Lung (tissue), 12 donors: ENCODE data around the gene BMP8A. TPM values are rescaled to one million over a fixed set of nuclear protein-coding genes. Genes with fewer than 3 reads are reported as not detected.

Experiments used
- ATAC-seq: fragments of 200-7000 bp; cut with Tn5 transposase; one replicate; pipeline ENCODE4 v1.9.1; 2020; ENCODE audit warnings: moderate number of reproducible peaks; ENCODE audit not compliant: insufficient read depth, low FRiP score
- DNase-seq, 3 donors: peaks; one replicate each; pipeline ENCODE4 v3.0.0-alpha.2; 2013 to 2017
- H3K27ac ChIP-seq, 2 donors: one replicate each; pipeline ENCODE4 v1.5.1; 2013; ENCODE audit warnings: mild to moderate bottlenecking in 2 of 2, moderate library complexity in 2 of 2, control low read depth in 1 of 2, inconsistent platforms in 1 of 2, low read depth in 1 of 2, low read length in 1 of 2
- H3K27me3 ChIP-seq, 3 donors: one replicate each; pipeline ENCODE4 v1.5.1; 2013; ENCODE audit warnings: low read length in 2 of 3; ENCODE audit not compliant: control insufficient read depth in 3 of 3, insufficient read depth in 3 of 3
- H3K36me3 ChIP-seq, 4 donors: one replicate each; pipeline ENCODE4 v1.5.1; 2013; ENCODE audit warnings: low read length in 4 of 4, mild to moderate bottlenecking in 1 of 4, moderate library complexity in 1 of 4; ENCODE audit not compliant: control insufficient read depth in 4 of 4, insufficient read depth in 4 of 4
- H3K4me1 ChIP-seq, 5 donors: one replicate each; pipeline ENCODE4 v1.5.1; 2013; ENCODE audit warnings: low read length in 5 of 5, mild to moderate bottlenecking in 2 of 5, moderate library complexity in 1 of 5; ENCODE audit not compliant: control insufficient read depth in 5 of 5, insufficient read depth in 5 of 5
- H3K4me3 ChIP-seq: one replicate; pipeline ENCODE4 v1.5.1; 2013; ENCODE audit warnings: mild to moderate bottlenecking, control low read depth, moderate library complexity
- H3K9ac ChIP-seq, 2 donors: one replicate each; pipeline ENCODE4 v1.5.1; 2013; ENCODE audit warnings: low read length in 2 of 2, control low read depth in 1 of 2; ENCODE audit not compliant: insufficient read depth in 1 of 2
- H3K9me3 ChIP-seq, 4 donors: one replicate each; pipeline ENCODE4 v1.5.1; 2013; ENCODE audit warnings: low read length in 3 of 4, mild to moderate bottlenecking in 1 of 4, moderate library complexity in 1 of 4; ENCODE audit not compliant: control insufficient read depth in 4 of 4, insufficient read depth in 3 of 4
- WGBS, 2 donors: extraction: QIAGEN DNeasy Blood & Tissue Kit; methylation state at CpG; one replicate each; pipeline ENCODE4 v1.1.7; 2013; 5-methylcytosine and 5-hydroxymethylcytosine counted together
- polyA plus RNA-seq, 2 donors: library from polyadenylated mRNA; stranded (reverse); fragments of 200-250 nt; gene quantifications; one replicate each; pipeline ENCODE4 v1.2.1, GENCODE V29; 2013
- total RNA-seq, 2 donors: library from RNA; depleted of rRNA in 1 of 2; stranded (reverse); fragments of >200 nt in 1 of 2; gene quantifications; one replicate each; pipeline ENCODE4 v1.2.1, GENCODE V29; 2014 to 2021
- TF ChIP-seq, protein P1 (sequence below): IDR thresholded peaks from 2 replicates; pipeline ENCODE4 v1.5.1; 2012; ENCODE audit warnings: mild to moderate bottlenecking; ENCODE audit errors: control extremely low read depth, extremely low read depth
- donor health status: control.
- donor health status: control.
- donor health status: Bipolar disorder and iron deficiency.
- donor health status: healthy.
- donor health status: DM: yes; HTN: yes; CAD: no.

BMP8A gene
- total and polyA plus RNA-seq, 4 donors, result 0.30 to 0.68 (median 0.55) TPM; not detected in 1

DNA sequence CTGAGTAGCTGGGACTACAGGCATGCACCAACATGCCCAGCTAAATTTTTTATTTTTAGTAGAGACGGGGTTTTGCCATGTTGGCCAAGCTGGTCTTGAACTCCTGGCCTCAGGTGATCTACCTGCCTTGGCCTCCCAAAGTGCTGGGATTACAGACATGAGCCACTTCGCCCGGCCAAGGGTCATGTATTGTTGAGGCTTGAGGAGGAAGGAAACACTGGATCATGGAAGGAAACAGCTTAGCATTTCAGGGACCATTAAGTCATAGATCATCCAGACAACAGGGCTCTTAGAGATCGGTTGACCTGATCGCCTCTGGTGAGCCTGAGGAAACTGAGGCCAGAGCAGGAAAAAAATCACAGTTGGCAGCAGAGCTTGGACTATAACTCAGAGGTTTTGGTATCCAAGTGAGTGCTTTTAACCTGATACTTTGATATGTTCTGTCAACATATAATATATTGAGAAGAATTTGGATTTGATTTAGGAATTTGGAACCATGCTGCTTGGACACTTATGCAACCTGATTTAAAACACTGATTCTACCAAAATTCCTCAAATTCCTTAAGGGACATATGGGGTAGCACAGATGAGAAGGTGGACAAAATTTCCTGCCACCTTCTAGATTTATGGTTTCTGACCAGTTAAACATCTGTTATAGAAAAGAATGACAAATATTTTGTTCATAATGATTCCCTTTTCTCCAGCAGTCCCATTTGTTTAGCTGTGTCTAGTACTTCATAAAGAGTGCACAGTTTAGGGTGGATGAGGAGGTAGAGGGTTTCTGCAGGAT lies 13.1 kb upstream of the BMP8A start:
- WGBS, 2 donors, result 72 to 85% methylated on average over 5 of the region's 5 CpGs
- TF ChIP-seq, protein P1, sequence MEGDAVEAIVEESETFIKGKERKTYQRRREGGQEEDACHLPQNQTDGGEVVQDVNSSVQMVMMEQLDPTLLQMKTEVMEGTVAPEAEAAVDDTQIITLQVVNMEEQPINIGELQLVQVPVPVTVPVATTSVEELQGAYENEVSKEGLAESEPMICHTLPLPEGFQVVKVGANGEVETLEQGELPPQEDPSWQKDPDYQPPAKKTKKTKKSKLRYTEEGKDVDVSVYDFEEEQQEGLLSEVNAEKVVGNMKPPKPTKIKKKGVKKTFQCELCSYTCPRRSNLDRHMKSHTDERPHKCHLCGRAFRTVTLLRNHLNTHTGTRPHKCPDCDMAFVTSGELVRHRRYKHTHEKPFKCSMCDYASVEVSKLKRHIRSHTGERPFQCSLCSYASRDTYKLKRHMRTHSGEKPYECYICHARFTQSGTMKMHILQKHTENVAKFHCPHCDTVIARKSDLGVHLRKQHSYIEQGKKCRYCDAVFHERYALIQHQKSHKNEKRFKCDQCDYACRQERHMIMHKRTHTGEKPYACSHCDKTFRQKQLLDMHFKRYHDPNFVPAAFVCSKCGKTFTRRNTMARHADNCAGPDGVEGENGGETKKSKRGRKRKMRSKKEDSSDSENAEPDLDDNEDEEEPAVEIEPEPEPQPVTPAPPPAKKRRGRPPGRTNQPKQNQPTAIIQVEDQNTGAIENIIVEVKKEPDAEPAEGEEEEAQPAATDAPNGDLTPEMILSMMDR, result no peak

GRCh38 chr1:39481289-39481688 lies 10.1 kb upstream of the BMP8A start:
- no peaks in the 10 kb centered on the region for H3K4me1 ChIP-seq
- H3K27me3 ChIP-seq, result peaks cover 0 to 2% (median 0%) of the 10 kb centered on the region in 3 donors
- H3K27ac ChIP-seq, result no peak overlapping the region
- DNase-seq (no peak), ATAC-seq (no peak)
- no peaks in the 10 kb centered on the region for H3K9me3 ChIP-seq
- no peak overlapping the region for H3K4me3 ChIP-seq
- H3K36me3 ChIP-seq, result peaks cover 24 to 72% (median 50%) of the 10 kb centered on the region in 4 donors
- TF ChIP-seq, protein P1, result no peak
- 85 to 90% methylated on average over 6 of the region's 6 CpGs for WGBS, 2 donors
- H3K9ac ChIP-seq, result no peak overlapping the region

More for the DNA sequence above, 13.1 kb upstream of the BMP8A start:
- H3K36me3 ChIP-seq, result peaks cover 15 to 67% (median 40%) of the 10 kb centered on the region in 4 donors
- peaks cover 0 to 6% (median 0%) of the 10 kb centered on the region in 5 donors for H3K4me1 ChIP-seq
- DNase-seq (no peak), ATAC-seq (no peak)
- no peak overlapping the region for H3K27ac ChIP-seq
- no peaks in the 10 kb centered on the region for H3K9me3 ChIP-seq
- H3K27me3 ChIP-seq, result peaks cover 0 to 2% (median 0%) of the 10 kb centered on the region in 3 donors
- H3K4me3 ChIP-seq, result no peak overlapping the region
- no peak overlapping the region for H3K9ac ChIP-seq

- ATAC-seq, result no peak
- TF ChIP-seq, protein P1, result no peak
- Histone ChIP-seq H3K4me3 (no peak overlapping the region), H3K4me1 (no peaks in the 10 kb centered on the region), H3K27ac (no peak overlapping the region), H3K9me3 (no peaks in the 10 kb centered on the region), H3K27me3 (peaks cover 0 to 2% (median 0%) of the 10 kb centered on the region in 3 donors), H3K36me3 (peaks cover 31 to 81% (median 59%) of the 10 kb centered on the region in 4 donors), H3K9ac (no peak overlapping the region)
- DNase-seq, result no peak
- 38 to 39% methylated on average over 1 of the region's 1 CpG for WGBS, 2 donors
Observed at GRCh38 chr1:39483276-39483675, 8.2 kb upstream of the BMP8A start.
